Measurements from ENCODE around the gene IFNGR1.

The IFNGR1 gene

DNA sequence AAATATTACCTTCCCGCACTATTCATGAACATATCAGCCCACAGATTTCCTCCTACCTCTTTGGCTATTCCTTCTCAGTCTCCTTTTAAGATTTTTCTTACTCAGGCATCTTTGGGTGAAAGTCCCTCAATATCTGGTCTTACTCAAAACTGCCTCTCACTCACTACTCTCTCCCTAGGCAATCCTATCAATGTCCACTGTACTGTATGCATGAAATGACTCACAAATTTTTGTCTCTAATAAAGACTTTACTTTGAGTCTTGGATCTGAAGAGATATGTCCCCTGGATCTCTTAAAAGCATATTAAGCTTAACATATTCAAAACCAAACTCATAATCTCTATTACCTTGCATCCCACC, 70.2 kb downstream of the IFNGR1 start:
- no peak for DNase-seq (ENCODE audit: low spot score)

DNA sequence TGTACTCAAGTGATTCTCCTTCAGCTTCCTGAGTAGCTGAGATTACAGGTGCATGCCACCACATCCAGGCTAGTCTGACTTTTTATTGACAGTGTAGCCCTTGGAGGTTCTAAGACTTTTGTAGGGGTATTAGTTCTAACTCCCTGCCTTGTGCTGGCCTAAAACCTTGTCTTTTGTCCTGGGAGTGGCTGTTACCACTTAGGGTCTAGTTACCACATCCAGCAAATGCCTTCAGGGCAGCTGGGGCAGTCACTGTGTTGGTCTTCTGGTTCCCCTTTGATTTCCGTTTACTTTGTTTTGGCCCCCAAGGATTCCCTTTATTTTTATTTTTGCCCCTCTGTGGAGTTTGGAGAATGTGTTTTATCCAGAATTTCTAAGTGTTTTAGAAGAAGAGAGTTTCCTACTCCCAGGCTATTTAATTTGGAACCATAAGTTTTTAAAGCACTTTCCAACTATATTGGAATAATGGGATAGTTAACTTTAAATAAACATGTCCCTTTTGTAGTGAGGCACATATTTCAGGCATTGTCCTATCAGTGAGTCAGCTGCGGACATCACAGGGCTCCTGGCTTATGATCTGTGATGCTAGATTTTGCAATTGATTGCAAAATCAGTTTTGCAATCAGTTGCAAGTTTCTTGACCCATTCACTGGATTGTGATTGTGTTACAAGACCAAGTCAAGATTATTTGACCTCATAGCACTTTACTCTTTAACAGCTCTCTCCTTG, 70.7 kb downstream of the IFNGR1 start:
- no peak for DNase-seq (ENCODE audit: low spot score)
